ENCODE data around the gene RMRP.

- TF ChIP-seq, protein P1, sequence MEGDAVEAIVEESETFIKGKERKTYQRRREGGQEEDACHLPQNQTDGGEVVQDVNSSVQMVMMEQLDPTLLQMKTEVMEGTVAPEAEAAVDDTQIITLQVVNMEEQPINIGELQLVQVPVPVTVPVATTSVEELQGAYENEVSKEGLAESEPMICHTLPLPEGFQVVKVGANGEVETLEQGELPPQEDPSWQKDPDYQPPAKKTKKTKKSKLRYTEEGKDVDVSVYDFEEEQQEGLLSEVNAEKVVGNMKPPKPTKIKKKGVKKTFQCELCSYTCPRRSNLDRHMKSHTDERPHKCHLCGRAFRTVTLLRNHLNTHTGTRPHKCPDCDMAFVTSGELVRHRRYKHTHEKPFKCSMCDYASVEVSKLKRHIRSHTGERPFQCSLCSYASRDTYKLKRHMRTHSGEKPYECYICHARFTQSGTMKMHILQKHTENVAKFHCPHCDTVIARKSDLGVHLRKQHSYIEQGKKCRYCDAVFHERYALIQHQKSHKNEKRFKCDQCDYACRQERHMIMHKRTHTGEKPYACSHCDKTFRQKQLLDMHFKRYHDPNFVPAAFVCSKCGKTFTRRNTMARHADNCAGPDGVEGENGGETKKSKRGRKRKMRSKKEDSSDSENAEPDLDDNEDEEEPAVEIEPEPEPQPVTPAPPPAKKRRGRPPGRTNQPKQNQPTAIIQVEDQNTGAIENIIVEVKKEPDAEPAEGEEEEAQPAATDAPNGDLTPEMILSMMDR (IDR thresholded peaks at IDR 0.05): no peak
- no peak for TF ChIP-seq POLR2A (IDR thresholded peaks at IDR 0.05)
Observed at GRCh38 chr9:35675204-35675603, 17.4 kb upstream of the RMRP start.

Data from vagina (tissue), 2 donors.